GM03348 (cell line): ENCODE data around the gene SLC4A2.
A peak's percentile ranks its signal among the peaks of the same experiment; 100 is the strongest.

Source experiments
- DNase-seq: peaks from one replicate; pipeline ENCODE4 v3.0.0; 2012; ENCODE audit warnings: low spot score

SLC4A2 gene

GRCh38 chr7:151045967-151046366, 13.4 kb upstream of the SLC4A2 start:
- no peak for DNase-seq

DNA sequence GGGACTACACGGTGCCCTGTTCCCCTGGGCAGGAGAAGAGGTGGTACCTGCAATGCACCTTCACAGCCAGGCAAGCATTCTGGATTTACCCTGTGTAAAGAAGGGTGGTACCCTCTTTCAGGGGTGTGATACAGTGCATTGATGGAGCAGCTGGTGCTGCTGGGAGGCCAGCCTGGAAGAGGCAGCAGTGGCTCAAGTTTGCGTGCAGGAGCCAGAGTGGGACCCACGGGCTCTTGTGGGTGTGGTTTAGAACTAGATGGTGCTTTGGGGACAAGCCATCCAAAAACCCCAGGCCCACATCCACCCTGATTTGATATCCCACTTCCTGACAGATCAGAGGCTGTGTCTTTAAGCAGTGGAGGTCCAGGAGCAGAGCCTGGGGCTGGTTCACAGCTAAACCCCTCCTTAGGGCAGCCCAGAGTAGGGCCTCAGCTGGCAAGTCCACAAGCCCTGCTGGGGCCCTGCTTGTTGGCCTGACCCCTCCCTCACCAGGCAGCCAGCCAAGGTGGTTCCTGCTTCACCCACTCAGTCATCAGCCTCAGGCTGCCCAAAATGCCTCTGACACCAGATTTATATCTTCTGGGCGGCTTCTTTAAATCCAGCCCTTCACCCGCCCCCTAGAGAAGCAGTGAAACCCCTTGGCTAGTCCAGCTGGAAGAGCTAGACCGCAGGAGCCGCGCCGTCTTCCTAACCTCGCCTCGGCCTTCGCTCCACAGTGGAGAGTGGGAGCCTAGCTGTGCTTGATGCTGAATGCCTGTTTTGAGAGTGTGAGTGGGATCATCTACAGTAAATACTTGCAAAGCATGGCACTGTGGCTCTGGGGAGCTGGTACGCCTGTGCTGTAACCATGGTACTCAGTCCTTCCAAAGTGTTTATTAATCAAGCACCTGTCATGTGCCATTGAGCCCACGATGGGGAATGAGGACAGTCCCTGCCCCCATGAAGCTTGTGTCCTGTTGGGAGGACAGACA, 12.5 kb upstream of the SLC4A2 start:
- DNase-seq = peak; percentile 63

DNA sequence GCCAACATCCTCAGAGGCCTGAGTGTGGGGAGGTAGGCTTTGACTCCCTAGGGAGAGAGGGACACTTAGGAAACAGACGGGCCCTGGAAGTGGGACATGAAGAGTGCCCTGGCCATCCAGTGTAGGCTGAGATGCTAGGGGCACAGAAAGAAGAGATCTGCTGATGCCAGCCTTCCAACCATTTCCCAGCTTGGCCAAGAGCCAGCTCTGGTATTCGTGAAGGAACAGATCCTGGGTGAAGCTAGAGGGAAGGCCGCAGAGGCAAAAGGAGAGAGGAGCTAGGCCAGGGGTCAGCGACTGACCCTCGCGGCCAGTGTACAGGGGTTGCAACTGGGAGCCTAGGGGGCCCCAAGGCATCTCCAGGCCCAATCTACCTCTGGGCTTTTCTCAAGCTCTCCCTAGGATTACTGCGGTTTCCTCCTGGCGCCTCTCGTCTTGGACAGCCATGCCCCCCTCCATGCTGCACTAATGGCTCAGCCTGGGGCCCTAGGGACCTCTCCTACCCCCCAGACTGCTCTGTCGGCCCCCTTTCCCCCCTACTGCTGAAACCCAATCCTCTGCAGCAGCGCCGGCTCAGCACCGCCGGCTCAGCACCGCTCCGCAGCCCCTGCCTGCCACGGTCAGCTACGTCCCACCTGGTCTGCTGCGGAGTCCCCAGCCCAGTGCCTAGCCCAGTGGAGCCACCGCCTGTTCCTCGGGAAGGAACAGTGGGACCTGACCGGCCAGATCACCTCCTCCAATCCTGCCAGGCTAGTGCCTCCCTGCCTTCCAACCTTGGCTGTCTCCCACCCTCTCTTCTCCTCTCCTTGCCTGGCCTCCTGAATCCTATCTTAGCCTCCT, 11.2 kb upstream of the SLC4A2 start, which contains the start of gene ASIC3:
ASIC3 (plus strand) TSS at position 556 of the 840 bp plus-strand sequence. CDS start 355 bp downstream, outside the sequence.
- no peak for DNase-seq

DNA sequence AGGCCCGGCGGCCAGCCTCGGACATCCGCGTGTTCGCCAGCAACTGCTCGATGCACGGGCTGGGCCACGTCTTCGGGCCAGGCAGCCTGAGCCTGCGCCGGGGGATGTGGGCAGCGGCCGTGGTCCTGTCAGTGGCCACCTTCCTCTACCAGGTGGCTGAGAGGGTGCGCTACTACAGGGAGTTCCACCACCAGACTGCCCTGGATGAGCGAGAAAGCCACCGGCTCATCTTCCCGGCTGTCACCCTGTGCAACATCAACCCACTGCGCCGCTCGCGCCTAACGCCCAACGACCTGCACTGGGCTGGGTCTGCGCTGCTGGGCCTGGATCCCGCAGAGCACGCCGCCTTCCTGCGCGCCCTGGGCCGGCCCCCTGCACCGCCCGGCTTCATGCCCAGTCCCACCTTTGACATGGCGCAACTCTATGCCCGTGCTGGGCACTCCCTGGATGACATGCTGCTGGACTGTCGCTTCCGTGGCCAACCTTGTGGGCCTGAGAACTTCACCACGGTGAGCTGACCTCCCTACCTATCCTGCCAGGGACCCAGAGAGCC, 10.4 kb upstream of the SLC4A2 start:
- no peak for DNase-seq

- peak; percentile 67 for DNase-seq
Measured at GRCh38 chr7:151051108-151051507, 8.3 kb upstream of the SLC4A2 start.

DNA sequence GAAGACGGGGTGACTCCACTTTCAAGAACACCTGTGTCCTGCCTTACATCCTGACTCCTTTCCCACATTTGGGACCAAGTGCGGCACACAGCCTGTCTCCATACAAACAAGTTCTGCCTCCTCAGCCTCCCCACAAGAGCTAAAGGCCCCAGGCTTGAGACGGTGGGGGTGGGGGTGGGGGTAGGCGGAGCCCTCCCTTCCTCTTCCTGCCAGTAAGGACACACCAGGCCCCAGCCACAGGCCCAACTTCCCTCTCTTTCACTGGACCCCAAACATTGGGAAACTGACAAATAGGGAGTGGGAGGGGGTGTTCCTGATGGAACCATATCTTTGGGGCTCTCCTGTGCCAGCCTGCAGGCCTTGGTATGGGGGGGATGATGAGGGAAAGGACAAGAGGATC, 6.3 kb upstream of the SLC4A2 start:
- no peak for DNase-seq

GRCh38 chr7:151053751-151054150, 5.6 kb upstream of the SLC4A2 start:
- DNase-seq = no peak

GRCh38 chr7:151056283-151056665, 3.1 kb upstream of the SLC4A2 start:
- no peak for DNase-seq

DNA sequence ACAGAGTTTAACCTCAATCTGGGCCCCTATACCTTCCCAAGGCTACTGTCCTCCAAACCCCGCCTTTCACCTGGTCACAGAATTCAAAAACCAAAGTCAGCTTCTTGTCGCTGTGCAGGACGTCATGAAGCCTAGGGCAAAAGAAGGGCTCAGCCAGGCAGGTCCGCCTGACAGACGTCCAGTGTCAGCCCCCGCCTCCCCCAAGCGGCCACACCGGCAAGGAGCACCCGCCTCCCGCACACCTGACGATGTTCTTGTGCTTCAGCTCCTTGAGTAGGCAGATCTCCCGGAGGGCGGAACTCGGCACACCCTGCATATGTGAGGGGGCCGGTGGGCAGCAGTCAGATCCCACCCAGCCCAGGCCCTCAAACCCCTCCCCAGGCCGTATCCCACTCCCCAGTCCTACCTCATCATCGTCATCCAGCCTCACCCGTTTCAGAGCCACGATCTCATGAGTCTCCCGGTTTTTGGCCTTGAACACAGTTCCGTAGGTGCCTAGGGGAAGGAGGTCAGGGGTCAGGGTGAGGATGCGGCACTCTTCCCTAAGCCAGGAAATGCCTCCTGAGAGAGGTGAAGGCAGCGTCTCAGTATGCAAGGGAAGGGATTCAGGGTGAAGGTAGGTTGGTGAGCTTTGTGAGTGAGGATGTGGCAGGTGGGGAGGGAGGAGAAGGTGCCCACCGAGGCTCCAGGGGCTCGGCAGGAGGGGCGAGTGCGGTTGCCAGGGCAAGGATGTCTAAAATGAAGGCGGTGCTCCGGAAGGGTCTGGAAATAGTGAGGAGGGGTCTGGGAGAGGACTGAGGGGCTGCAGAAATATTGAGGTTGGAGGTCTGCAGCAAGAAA, 2.5 kb upstream of the SLC4A2 start:
- no peak for DNase-seq

DNA sequence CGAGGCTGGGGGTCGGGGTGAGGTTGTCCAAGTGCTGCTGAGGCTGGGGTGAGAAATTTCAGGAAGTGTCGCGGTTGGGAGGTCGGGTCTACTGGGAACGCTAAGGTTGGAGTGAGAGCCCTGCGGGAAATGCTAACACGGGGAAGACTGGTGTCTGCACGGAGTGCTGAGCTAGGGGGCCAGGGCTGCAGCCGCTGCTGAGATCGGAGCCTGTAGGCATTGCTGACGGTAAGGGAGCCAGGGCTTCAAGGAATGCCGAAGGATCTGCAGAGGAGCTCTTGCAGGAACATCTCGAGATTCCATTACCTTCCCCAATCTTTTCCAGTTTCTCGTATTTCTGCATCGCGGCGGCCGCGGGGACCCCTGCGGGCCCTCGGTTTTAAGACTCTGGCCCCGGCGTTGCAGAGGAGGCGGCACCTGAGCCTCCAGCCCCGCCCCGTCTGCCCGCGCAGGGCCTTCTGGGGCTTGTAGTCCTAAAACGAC, 1.8 kb upstream of the SLC4A2 start, which contains the start of gene CDK5:
CDK5 (minus strand) TSS at position 392 of the 483 bp plus-strand sequence; CDS start at position 343, 49 bp downstream.
- no peak for DNase-seq

DNA sequence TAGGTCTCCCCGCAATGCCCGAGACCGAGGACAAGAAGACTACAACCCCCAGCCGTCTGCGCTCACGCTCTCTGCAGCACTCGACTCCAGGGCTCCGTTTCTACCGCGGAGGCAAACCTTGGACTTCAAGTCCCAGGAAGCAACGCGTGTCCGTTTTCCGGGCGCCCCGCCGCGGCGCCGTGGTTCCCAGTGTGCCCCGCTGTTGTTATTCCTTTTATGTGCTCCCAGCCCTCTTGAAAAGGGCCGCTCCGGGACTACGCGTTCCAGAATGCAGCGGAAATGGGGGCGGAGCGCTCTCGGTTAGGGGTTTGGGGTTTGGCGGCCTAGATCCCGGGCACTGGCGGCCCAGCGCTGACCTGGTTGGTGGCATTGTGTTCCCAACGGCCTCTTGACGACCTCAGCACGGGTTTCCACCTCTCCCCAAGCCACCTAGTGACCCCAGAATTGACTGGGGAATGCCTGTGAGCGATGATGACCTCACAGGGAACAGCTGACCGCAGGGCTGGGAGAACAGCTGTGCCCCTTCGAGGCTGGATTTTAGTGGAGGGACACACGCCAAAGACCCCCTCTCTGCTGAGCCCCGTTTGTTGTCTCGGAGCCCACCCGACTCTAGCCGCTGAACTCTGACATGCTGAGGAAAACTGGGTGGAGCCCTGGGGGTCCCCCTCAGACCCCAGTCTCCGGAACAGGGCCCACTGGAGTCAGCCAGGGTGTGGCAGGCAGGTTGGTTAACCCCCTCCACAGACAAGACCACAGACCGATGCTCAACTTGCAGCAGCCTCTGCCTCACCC, 1.2 kb upstream of the SLC4A2 start:
- peak; percentile 98 for DNase-seq

DNA sequence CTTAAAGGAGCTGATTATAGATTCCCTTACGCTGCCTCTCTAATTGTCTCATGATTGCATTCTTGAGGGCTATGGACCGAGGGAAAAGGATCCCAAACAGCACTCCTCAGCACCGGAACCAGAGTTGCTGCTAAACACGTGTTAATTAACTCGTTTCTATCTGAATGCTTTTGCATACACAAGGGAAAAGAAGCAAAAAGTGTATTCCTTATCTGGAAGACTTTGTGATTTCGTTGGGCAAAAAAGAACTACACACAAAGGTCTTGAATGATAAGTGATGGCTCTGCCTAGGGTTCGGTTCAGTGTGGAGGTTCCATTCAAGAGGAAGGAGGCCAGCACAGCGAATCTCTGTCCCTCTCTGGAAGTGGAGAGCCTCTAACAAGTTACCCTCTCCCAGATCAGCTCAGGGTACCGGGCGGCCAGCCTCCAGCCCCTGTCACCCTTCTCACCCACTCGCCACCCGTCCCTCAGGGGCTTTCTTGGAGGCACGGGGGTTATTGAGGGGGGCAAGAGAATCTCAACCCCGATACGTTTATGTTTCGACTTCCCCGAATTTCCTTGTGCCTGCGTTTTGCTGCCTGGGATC, 515 bp upstream of the SLC4A2 start:
- DNase-seq = peak; percentile 22

GRCh38 chr7:151060113-151060415, 675 bp downstream of the SLC4A2 start:
- no peak for DNase-seq

DNA sequence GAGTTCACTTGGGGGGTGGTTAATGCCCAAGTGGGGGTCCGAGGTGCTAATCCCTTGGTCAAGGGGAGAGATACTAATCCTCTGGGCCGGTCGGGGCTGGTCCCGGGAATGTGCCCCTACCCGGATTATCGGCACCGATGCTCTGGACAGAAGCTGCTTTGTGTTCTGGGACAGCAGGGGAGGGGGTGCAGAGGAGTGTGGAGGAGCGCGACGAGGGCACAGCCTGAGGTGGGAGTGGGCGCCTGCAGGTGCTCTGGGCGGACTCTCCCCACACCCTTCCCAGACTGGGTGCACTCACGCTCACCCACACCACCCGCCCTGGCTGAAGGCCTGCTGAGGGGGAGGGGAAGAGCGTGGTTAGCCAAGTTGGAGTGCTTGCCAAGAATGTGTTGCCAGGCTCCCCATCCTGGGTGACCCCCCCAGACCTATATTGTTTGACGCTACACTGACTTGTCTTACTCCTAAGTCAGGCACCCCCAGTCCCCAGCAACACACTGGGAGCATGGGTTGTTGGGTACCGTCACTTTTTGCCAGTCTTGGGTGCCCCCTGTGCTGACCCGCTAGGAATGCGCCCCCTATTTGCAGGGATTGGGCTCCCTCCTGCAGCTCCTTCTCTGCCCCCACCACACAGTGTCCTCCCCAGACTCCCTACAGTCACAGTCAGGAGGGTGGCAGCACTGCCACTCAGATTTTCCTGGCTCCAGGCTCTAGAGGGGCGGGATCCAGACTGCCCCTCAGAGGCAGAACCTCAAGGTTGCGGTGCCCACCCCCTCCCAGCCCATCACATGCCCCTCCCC, 1.2 kb downstream of the SLC4A2 start:
- DNase-seq = peak; percentile 58

- DNase-seq = no peak
Measured at GRCh38 chr7:151061213-151062110, 2.1 kb downstream of the SLC4A2 start.

GRCh38 chr7:151062111-151062398, 2.7 kb downstream of the SLC4A2 start:
- DNase-seq = no peak

GRCh38 chr7:151062399-151063211, 3.2 kb downstream of the SLC4A2 start:
- DNase-seq = peak; percentile 44

DNA sequence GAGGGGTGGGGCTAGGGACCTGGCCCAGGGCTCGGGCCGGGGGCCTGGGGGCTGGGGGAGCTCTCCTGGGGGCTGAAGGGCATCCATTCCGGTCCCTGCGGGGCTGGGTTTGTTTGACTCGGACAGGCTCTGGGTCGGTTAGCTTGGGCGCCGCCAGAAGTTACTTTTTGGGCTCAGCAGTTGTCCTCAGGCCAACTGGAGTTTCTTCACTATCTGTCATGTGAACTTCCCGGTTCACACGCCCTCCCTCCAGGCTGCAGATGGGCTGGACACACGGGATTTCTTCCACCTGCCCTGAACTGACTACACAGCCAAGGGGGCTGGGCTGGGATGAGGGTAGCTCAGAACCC, 3.8 kb downstream of the SLC4A2 start:
- DNase-seq = no peak
